NCI-H2081 (cell line): Measurements from ENCODE around the gene SYS1.

Experiments
- DNase-seq, 2 experiments: peaks; one replicate each; lab custom pipeline; 2025; lab: John Stamatoyannopoulos, UW

SYS1 gene

GRCh38 chr20:45415822-45416637 is 53.1 kb downstream of the SYS1 start, which contains the start of gene PIGT:
Gene PIGT (plus strand): TSS chr20:45416141. CDS start chr20:45416157, 16 bp downstream.
- peak; percentile 84 to 91 for DNase-seq

GRCh38 chr20:45416917-45417316 is 54.0 kb downstream of the SYS1 start:
- DNase-seq, result no peak
